Measurements from ENCODE around the gene LAMC3. TPM values are rescaled to one million over a fixed set of nuclear protein-coding genes. Genes with fewer than 3 reads are reported as not detected.
A peak's percentile ranks its signal among the peaks of the same experiment; 100 is the strongest.

LAMC3 gene
- total RNA-seq, 1 donor from 2014 or later: 30.1 TPM

- no peak for DNase-seq (ENCODE audit: low spot score)
- Mint-ChIP-seq H3K27me3 (ENCODE audit: unreplicated experiment) (peaks cover 8% of the 10 kb centered on the region), H3K4me1 (ENCODE audit: unreplicated experiment) (peaks cover 12% of the 10 kb centered on the region), H3K27ac (ENCODE audit: unreplicated experiment) (no peak overlapping the region), H3K4me3 (ENCODE audit: unreplicated experiment) (no peak overlapping the region), H3K36me3 (ENCODE audit: low read depth, unreplicated experiment) (no peaks in the 10 kb centered on the region), H3K9me3 (ENCODE audit: unreplicated experiment) (no peaks in the 10 kb centered on the region)
- TF ChIP-seq CTCF (IDR thresholded peaks at IDR 0.05; ENCODE audit: unreplicated experiment): no peak
These were observed 22.1 kb downstream of the LAMC3 start for GRCh38 chr9:131031005-131031641.

GRCh38 chr9:131031642-131032005 is 22.6 kb downstream of the LAMC3 start:
- Mint-ChIP-seq H3K27ac (ENCODE audit: unreplicated experiment) (no peak overlapping the region), H3K4me3 (ENCODE audit: unreplicated experiment) (no peak overlapping the region), H3K36me3 (ENCODE audit: low read depth, unreplicated experiment) (no peaks in the 10 kb centered on the region), H3K4me1 (ENCODE audit: unreplicated experiment) (peaks cover 12% of the 10 kb centered on the region), H3K27me3 (ENCODE audit: unreplicated experiment) (peaks cover 8% of the 10 kb centered on the region), H3K9me3 (ENCODE audit: unreplicated experiment) (no peaks in the 10 kb centered on the region)
- TF ChIP-seq CTCF (IDR thresholded peaks at IDR 0.05; ENCODE audit: unreplicated experiment): no peak
- no peak for DNase-seq (ENCODE audit: low spot score)

- Mint-ChIP-seq H3K9me3 (ENCODE audit: unreplicated experiment) (no peaks in the 10 kb centered on the region), H3K4me1 (ENCODE audit: unreplicated experiment) (peaks cover 12% of the 10 kb centered on the region), H3K27ac (ENCODE audit: unreplicated experiment) (peak overlapping the region; percentile 45), H3K36me3 (ENCODE audit: low read depth, unreplicated experiment) (peaks cover 2% of the 10 kb centered on the region), H3K4me3 (ENCODE audit: unreplicated experiment) (peak overlapping the region; percentile 73), H3K27me3 (ENCODE audit: unreplicated experiment) (peaks cover 6% of the 10 kb centered on the region)
- DNase-seq (ENCODE audit: low spot score): no peak
- TF ChIP-seq CTCF (IDR thresholded peaks at IDR 0.05; ENCODE audit: unreplicated experiment): no peak
These were observed 23.4 kb downstream of the LAMC3 start for GRCh38 chr9:131032384-131032783.

GRCh38 chr9:131033269-131034224 is 24.6 kb downstream of the LAMC3 start:
- peak overlapping the region; percentile 24 for H3K27ac Mint-ChIP-seq (ENCODE audit: unreplicated experiment)

More at GRCh38 chr9:131033269-131034224, 24.6 kb downstream of the LAMC3 start:
- Mint-ChIP-seq H3K27me3 (ENCODE audit: unreplicated experiment) (peaks cover 10% of the 10 kb centered on the region), H3K36me3 (ENCODE audit: low read depth, unreplicated experiment) (peaks cover 10% of the 10 kb centered on the region), H3K4me3 (ENCODE audit: unreplicated experiment) (no peak overlapping the region), H3K4me1 (ENCODE audit: unreplicated experiment) (peaks cover 17% of the 10 kb centered on the region), H3K9me3 (ENCODE audit: unreplicated experiment) (no peaks in the 10 kb centered on the region)
- no peak for TF ChIP-seq CTCF (IDR thresholded peaks at IDR 0.05; ENCODE audit: unreplicated experiment)
- DNase-seq (ENCODE audit: low spot score): no peak
